ENCODE results near the gene BLTP3A.

BLTP3A gene

DNA sequence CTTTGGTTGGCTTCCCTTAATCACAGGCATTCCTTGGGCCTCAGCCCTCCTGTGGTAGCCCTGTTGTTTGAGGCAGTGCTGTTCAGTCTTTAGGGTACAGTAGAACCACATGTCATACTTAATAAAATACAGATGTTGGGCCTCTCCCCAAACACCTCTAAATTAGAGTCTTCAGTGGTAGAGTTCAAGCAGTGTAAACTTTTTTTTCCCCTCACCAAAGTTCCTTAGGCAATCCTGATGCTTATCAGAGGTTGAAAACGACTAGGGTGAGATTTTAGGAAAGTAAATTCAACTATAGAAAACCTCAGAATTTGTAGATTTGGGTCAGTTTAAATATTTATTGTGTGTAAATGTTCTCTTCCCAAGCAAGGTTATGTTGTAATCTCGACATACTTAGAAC, 44.6 kb downstream of the BLTP3A start:
- no peak overlapping the region for H3K4me3 Mint-ChIP-seq
- no peak overlapping the region for H3K27ac Mint-ChIP-seq
- no peaks in the 10 kb centered on the region for H3K4me1 Mint-ChIP-seq
- peaks cover 56% of the 10 kb centered on the region for H3K36me3 Mint-ChIP-seq (ENCODE audit: low read depth)
- TF ChIP-seq CTCF (IDR thresholded peaks at IDR 0.05): no peak
- H3K27me3 Mint-ChIP-seq (ENCODE audit: low read depth, poor library complexity): peaks cover 6% of the 10 kb centered on the region
- DNase-seq: no peak
- no peaks in the 10 kb centered on the region for H3K9me3 Mint-ChIP-seq

DNA sequence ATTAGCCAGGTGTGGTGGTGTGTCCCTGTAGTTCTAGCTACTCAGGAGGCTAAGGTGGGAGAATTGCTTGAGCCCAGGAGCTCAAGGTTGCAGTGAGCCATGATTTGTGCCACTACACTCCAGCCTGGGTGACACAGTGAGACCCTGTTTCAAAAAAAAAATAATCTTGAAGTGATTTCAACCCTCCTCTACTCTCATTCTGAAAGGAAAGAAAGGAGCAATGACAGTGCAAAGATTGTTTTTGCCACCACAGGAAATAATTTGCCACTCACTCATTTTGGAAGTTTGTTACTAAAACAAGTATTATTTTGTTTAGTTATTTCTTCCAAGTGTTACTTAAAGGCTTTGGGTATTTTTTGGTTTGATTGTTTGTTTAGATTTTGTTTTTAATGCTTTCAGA, 45.6 kb downstream of the BLTP3A start:
- Mint-ChIP-seq H3K4me1 (no peaks in the 10 kb centered on the region), H3K27me3 (ENCODE audit: low read depth, poor library complexity) (peaks cover 6% of the 10 kb centered on the region), H3K27ac (no peak overlapping the region), H3K4me3 (no peak overlapping the region), H3K36me3 (ENCODE audit: low read depth) (peaks cover 60% of the 10 kb centered on the region), H3K9me3 (no peaks in the 10 kb centered on the region)
- DNase-seq: no peak
- TF ChIP-seq CTCF (IDR thresholded peaks at IDR 0.05): no peak

- DNase-seq: no peak
- Mint-ChIP-seq H3K4me3 (no peak overlapping the region), H3K36me3 (ENCODE audit: low read depth) (peaks cover 58% of the 10 kb centered on the region), H3K9me3 (no peaks in the 10 kb centered on the region), H3K4me1 (no peaks in the 10 kb centered on the region), H3K27me3 (ENCODE audit: low read depth, poor library complexity) (peaks cover 6% of the 10 kb centered on the region), H3K27ac (no peak overlapping the region)
- no peak for TF ChIP-seq CTCF (IDR thresholded peaks at IDR 0.05)
These were observed 47.9 kb downstream of the BLTP3A start for GRCh38 chr6:34839666-34840352.

Data from nephron progenitor cell (in vitro differentiated cells).